NCI-H2107 treated with DMSO at 0.1 percent for 48 hours (cell line): ENCODE data around the gene MZB1.

Source experiments
- DNase-seq: peaks from one replicate; lab custom pipeline; 2025; ENCODE audit not compliant: unreplicated experiment; lab: John Stamatoyannopoulos, UW

MZB1 gene, protein sequence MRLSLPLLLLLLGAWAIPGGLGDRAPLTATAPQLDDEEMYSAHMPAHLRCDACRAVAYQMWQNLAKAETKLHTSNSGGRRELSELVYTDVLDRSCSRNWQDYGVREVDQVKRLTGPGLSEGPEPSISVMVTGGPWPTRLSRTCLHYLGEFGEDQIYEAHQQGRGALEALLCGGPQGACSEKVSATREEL

DNA sequence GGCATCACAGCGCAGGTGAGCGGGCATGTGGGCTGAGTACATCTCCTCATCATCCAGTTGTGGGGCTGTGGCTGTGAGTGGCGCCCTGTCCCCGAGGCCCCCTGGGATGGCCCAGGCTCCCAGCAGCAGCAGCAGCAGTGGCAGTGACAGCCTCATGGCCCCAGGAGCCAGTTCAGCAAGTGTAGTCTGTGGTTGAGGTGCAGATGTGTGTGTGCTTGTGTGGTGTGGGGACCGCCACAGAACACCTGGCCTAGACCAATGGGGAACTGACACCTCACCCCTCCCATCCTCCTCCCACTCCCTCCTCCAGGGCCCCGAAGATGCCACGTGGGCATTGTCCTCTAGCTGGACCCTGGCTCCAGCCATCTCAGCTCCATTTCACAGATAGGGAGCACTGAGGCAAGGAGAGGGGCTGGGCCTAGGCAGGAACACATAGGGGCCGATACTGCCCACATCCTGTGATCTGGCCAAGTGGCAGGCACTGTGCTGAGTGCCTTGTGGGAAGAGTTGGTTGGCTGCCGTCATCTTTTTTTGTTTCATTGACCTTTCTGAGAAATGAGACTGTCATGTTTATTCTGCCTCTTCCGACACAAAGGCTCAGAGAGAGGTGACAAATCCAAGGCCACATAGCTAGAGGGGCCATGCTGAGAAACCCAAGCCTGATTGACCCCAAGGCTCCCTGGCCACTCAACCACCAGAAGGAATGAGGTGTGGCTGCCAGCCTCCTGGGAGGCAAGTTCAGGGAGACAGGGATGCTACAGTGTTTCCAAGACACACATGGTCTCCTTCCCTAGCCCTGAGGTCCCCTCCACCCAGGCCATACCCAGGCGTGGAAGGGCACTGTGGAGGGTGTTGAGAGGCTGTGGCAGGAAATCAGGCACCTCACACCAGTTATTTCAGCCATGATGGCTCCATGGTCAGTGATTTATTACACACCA, at the start of gene MZB1:
TSS of gene MZB1 (minus strand) at position 213 of the 938 bp plus-strand sequence. CDS start at position 156, 57 bp downstream.
- DNase-seq: no peak

DNA sequence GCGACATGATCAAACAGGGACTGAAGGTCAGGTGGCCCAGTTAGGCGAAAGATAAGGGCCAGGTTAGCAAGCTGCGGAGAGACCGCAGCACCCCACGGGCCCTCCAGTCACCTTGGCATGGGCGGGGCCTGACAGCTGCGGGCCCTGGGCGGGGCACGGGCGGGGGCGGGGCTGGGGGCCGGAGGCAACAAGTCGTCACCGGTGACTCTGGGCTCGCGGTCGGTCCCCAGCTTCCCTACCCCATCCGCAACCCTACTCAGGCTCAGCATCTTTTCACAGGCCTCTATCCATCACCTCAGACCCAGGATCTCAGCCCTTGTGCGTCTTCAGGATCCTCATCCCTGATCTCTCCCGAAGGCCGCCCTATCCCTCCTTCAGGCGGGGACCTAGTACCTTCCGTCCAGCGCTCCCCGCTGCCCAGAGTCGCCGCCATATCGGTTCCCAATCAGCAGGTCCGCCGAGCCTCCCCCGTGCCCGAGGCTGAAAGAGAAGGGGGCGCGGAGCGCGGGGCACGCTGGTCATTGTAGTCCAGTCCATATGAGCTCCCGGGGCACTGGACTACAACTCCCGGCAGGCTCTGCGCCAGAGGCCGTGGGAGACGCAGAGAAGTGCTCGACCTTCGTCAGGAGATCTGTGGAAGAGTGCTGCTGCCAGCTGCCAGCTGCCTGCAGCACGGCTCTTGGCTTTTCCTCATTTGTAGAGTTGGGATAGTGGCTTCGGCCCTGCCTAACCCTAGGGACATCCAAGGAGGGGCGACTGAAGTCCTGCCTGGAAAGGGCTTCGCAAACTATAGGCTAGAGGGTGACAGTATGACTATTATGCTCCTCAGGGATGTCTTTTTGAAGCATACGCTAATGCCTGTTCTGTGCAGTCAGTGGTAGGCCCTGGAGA, 49.5 kb upstream of the MZB1 start, which contains the start of gene DNAJC18:
TSS of gene DNAJC18 (minus strand) at position 513 of the 891 bp plus-strand sequence. CDS start at position 433, 80 bp downstream.
- DNase-seq: peak; percentile 83

DNA sequence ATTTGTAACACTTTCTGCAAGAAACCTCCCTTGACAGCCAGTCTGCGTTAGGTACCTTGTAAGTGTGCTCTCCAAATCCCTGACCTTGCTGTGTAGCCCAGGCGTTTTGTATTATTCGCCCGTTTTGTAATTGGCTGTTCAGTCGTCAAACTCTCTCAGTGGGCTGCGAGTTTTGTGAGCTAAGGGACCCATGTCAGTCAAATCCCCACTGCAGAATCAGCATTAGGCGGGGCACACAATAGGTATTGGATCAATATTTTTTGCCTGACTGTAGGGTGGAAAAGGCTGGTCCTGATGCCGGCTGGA, 48.9 kb upstream of the MZB1 start:
- DNase-seq: no peak

DNA sequence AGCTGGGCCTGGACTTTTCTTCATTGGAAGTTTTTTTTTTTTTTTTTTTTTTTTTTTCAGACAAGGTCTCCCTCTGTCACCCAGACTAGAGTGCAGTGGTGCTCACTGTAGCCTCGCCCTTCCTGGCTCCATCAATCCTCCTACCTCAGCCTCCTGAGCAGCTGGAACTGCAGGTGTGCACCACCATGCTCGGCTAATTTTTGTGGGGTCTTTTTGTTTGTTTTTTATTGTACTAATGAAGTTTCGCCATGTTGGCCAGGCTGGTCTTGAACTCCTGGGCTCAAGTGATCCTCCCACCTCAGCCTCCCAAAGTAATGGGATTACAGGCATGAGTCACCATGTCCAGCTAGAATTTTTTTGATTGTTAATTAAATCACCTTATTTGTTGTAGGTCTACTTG, 46.0 kb upstream of the MZB1 start:
- no peak for DNase-seq

DNA sequence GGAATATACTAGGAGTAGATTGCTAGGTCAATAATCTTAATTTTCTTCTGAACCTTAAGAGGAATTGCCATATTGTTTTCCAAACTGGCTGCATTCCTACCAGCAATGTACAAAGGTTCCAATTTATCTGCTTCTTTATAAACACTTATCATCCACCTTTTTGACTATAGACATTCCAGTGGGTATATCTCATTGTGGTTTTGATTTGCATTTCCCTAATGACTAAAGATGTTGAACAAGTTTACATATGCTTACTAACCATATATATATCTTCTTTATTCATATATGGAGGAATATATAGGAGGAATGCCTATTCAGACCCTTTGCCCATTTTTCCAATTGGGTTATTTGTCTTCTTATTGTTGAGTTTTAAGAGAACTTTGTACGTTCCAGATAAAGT, 42.0 kb upstream of the MZB1 start:
- no peak for DNase-seq

DNA sequence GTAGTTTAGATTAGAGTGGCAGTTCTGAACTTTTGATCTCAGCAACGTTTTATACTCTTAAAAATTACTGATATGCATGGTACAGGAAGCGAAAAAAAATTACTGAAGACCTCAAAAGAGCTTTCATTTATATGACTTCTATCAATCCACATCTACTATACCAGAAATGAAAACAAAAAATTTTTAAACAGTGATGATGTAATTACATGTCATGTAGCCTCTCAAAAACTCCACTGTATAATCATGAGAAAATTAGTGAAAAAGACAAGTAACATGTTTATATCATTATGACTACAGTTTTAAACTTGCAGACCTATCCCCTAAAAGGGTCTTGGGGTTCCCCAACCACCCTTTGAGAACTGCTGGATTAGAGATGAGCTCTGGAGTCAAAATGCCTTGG, 40.3 kb upstream of the MZB1 start:
- no peak for DNase-seq

DNA sequence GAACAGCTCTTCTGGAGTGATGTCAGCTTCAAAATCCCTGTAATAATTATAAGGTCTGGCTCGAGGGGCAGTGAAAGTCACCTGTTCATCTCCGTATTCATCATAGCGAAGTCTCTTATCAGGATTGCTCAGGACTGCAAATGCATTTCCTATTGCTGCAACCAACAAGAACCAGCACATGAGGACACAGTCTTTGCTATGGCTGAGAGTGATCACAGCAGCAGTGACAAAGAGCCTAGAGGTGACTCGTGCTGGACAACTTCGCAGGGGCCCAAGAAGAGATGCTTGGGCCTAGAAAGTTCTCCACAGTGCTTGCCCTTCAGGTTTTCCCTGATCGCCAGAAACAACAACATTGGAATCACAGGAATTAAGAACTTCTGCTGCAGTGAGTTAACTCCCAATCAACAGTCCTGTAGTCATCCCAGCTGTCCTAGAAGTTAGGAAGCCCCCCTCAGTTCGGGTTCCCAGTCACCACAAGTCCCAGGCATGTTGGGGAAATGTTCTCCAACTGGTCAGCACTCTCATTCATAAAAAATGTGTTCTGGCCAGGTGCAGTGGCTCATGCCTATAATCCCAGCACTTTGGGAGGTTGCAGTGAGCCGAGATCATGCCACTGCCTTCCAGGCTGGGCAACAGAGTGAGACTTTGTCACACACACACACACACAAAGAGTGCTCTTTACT, 36.6 kb upstream of the MZB1 start:
- no peak for DNase-seq

DNA sequence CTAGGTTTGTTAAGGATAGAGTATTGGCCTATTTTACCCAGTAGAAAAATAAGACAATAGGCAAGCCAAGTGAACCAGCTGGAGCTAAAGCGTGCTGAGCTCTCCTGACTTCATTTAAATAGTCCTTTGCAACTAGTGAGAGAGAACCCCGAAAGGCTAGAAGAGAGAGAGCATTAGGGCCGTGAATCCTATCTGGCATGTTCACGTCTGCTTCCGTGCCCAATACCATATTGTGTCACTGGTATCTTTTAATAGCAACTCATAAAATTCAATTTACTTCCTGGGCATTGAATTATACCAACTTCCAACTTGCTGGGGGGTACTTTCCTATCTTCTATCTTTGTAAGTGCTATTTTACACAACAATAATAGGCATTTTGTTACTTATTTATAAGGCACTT, 35.8 kb upstream of the MZB1 start:
- no peak for DNase-seq

DNA sequence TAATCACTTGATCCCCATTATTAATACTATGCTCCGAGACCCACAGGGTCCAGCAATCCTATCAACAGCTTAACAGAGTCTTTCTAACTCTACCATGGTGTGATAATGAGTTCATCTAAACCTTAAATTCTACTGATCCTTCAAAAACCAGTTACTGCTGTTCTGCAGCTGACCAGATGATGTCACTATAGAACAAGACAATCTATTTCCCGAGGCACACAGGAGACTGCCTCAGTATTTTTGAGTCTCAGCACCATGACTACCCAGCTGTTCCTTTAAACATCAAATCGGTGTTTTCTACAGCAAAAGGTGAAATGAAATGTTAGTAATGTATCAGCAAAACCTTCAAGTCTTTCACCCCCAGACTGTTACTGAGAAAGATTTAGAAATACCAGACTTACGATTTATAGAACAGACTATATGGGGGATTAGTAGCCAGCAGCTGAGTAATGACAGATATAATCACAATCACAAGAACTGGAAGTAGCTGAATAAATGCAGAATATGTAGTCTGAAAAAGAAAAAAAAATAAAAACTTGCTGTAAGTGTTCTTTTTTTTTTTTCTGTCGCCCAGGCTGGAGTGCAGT, 32.7 kb upstream of the MZB1 start:
- peak; percentile 24 for DNase-seq

DNA sequence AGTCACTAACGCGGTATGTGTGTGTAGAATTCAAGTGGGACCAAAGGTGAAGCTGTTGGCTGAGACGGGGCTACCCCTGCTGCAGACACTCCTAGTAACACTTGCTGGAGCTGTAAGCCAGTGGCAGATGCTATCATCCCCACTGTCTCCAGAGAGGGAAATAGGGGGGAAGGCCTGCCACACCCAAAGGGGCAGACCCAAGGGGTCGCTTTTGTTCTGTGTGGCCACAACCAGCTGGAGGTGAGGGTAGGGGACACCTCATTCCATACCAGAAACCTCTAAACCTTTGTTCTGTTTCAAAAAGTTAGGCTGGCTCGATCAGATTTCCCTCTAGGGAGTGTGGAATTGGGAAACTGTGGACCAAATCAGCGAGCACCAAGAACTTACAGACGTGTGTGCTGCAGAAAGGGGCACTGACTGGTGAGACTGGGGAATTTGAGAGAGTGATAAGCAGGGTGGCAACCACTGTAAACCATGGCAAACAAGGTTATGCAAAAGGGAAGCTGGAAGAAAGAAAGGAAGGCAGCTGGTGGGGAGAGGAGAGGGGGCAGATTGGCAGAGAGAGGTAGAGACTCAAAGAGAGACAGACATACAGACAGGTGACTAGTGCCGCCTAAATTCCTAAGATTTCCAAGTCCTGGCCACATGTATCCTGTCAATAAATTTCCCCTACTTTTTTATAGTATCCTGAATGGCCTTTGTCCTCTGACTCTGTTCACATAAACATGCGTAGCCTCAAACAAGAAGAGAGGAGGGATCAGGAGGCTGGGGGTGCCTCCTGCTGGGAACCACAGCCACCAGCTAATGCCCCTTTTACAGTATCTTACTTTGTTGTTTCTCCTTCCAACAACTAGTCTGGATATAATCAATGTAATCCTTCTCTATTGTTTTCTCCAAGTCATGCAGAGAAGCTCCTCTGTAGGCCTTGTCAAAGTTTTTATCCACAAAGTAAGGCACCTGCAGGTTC, 29.8 kb upstream of the MZB1 start:
- DNase-seq: no peak

DNA sequence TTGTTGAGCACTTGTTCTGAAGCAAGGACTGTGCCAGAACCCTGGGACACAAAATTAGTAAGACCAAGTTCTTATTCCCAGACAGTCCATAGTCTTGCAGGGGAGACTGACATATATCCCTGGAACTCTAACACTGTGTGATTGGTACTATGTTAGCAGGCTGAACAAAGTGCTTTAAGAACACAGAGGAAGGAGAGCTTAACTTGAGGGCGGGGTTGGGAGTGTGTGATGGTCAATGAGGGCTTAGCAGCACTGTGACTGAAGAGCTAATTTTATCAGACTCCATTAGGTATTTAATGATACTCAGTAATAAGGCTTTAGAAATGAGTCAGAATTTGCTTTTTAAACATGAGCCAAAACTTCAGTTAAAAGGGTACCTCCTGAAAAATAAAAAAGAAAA, 29.1 kb upstream of the MZB1 start:
- DNase-seq: no peak

DNA sequence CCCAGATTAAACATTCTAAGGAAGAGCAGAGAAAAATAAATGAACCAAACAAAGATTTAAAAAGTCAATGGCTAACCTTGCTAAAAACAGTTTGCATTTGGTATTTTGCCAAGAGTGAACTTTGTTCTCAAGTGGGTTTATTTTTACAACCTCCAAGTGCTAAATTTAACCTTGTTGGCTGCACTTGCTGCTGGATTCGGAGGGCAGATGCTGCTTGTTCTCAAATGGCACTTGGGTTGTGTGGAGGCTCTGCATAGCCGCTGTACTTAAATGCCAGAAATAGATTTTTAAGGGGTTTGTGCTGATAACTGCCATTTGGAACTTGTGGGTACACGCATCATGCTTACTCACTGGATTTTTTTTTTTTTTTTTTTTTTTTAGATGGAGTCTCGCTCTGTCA, 27.5 kb upstream of the MZB1 start:
- peak; percentile 31 for DNase-seq

DNA sequence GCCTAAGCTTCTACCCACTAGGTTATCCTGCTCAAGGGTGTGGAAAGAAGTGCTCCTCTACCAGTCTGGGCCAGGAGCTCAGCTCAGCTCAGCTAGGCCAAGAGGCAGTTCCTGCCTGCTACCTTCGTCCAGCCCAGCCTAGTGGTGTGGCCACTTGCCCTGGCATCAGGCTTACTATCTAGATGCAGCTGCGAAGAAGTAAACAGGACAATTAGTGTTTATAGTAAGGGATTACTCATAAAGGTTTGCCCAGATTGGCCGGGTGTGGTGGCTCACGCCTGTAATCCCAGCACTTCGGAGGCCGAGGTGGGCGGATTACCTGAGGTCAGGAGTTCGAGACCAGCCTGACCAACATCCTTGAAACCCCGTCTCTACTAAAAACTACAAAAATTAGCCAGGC, 26.9 kb upstream of the MZB1 start:
- DNase-seq: no peak

DNA sequence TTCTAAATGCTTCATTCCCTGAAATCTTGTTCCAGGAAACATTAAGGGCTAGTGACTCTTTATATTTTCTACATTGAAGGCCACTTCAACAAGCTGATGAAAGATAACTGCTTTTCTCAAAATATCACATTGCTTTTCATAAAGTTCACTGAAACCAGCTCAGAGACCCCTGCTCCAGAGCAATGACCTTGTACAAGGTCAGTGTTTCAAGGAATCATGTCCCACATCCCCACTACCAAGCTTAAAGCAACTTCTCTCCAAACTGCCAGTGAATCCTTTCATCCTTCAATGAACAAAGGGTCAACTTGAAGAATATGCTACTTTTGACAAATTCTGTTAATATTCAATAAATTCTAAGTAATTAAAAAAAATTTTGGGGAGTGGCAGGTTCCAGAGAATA, 26.2 kb upstream of the MZB1 start:
- no peak for DNase-seq

DNA sequence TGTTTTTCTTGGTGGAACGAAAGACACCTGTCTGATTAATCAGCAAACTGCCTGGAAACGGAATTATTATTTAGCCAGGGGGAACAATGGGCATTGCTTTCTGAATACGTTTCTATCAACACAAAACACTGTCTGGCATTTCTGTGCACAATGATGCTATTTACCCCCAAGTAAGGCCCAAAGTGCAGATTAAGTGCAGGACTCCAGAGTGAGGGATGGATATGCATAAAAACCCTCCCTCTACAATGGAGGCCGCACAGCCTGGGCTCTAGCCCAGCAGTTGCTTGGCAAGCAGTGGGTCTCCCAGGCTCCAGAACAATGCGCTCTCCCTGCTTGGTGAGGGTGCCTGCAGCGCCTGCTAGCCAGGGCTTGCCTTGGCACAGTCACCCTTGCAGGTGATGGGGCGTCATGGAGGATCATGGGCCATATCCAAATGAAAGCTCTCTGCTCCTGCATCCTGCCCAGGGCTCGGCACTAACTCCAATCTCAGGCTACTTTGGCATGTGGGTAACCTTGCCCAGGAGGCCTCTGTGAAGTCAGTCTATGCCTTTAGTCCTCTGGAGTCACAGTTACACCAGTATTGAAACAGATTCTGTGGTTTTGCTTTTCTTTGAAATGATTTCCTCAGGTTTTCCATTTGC, 25.6 kb upstream of the MZB1 start:
- DNase-seq: no peak

DNA sequence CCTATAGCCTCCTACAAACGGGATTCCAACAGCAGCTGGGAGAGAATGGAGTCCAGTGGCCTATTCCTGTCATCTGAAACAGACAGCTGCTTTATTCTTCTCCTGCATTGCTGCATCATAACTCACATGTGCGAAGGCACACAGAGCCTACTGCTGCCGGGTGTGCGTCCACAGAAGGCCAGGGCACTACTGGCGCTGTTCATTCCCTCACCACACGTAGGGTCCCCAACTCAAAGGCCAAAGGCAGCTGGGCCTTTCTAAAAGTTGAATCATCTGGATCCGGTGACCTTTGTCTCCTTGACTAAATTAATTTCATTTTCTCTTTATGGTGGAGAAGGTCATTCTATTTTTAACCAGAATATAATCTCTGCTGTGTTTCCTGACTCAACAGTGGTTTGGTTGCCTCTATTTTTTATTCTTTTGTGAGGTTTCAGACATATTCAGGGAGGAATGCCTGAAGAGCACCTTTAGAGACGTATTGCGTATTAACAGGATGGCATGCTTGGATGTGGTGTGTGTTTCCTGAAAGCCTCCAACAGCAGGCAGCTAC, 24.9 kb upstream of the MZB1 start:
- DNase-seq: no peak

DNA sequence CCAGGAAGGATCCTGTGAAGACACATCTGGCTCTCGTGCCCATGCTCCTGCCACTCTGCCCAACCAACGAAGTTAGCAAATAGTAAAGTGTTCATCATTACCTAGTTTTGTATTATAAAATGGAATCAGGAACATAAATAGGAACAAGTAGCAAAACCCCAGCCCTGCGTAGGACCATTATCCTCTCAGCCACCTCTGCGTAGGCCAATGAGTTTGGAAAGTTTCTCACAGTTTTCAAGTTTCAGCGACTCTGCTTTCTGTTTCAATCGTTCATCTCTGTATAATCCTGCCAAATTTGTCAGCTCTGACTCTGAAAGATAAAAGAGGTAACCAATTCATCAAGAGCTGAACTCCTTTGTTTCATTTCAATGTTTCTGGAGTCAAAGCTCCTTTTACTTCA, 24.2 kb upstream of the MZB1 start:
- no peak for DNase-seq

DNA sequence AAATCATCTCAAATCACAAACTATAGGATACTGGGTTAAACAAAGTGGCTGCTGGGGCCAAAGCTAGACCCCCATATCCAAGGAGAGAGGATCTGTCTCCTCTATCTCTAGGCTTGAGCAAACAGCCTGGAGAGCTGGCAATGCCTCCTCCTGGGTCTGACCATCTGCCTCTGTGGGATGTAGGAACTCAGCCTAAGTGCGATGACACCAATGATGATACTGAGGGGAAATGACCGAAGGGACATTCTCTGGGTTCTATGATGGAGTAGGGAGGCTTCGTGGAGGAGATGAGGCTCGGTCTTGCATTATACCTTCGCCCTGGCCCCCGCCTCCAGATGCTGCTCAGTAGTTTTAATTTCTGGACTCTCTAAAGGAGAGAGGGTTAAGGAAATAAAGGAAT, 23.4 kb upstream of the MZB1 start:
- DNase-seq: no peak
